Amygdala (tissue), 56 donors: ENCODE measurements around the gene ADM.

ENCODE experiments used
- DNase-seq, 56 donors: peaks; one replicate each; lab custom pipeline; 2025; lab: John Stamatoyannopoulos, UW

ADM gene

GRCh38 chr11:10307400-10308200 lies 2.7 kb downstream of the ADM start:
- peak in 49 of 56 donors; percentile 21 to 86 (median 66) for DNase-seq

DNA sequence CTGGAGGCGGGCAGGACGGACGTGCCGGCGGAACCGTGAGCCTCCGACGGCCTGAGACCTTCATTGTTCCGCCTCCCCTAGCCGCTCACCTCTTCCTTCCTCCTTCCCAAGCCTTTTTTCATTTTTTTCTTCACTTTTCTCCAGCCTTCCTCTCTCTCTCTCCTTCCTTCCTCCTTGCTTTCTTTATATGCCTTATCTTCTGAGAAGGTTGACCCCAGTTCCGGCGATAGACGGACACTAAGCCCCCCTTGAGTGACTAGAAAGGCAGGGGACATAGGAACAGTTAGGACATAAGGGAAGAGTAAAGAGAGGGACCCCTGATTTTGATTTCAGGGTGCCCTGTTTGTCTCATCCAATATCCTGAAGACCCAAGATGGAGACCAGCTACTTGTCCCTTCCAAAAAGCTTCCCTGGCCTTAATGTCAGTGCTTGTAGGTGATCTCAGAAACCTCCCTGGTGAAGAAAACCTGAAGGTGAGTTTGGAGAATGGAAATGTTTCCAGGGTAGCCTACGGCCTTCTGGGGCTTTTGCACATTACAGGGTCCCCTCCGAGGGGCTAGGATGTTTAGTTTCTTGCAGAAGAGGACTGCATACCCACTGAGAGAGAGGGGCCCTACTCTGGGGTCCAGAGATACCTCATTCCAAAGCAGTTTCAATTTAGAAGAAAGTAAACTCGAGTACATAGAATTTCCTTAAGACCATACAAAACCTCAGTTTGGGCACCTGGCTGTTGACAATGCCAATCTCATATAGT lies 3.5 kb downstream of the ADM start:
- DNase-seq, result no peak

DNA sequence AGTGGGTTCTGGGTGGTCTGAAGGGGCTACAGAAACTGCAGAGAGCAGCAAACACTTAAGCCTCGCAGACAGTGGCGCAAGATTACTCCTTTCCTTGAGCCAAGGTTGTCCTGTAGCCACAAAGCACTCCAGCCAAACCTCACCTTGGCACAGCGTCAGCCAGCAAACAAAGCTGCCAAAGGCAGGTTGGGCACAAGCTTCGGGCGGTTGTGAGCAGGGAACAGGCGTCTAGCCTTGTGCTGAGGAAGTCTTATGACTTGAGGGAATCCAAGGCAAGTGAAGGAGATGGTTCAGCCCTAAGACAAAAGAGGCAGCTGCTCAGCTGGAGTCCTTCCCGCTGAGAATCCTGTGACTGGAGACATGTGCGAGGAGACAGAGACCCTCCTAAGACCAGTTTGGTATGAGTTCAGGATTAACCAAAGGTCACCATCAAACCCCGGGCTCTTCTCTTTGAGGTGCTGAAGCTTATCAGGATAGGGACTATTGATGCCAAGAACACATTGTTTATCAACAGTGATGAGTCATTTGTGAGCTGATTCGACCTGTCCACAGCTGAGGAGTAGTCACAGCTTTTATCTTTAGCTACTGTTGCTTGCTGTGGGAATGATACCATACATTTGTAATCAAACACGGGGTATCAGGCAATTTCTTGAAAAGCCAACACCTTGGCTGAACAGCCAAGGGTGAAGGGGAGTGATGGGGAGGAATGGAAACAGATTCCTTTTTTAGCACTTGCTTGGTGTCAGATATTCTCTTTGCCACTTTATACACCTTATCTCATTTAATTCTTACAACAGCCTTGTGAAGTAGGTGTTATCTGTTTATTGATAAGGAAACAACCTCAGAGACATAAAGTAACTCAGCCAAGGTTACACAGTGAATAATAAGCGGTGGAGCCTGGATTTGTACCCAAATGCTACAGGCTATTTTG lies 4.6 kb downstream of the ADM start:
- DNase-seq, result peak in 23 of 56 donors; percentile 22 to 73 (median 41)

DNA sequence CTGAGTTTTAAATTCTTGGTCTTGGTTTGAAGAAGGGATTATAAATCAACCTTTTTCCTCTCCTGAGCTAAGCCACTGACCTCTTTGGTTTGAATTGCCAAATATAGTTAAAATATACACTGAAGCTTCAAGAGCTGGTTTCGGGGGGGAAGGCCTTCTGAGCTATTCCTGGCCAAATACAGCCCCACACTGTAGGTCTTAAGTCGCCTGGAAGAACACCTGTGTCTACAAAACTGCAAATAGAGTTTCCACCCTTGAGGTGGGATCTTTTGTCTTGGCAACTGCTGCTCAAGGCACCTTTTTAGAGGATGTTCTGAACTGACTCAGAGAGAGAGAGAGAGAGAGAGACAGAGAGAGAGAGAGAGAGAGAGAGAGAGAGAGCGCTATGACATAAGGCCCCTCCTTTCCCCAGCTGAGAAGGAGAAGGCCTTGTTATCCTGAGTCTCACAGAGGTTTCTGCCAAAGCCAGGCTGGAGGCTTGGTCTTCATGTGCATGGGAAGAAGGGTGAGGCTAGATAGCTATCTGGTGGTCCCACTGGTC lies 5.5 kb downstream of the ADM start:
- DNase-seq, result no peak

DNA sequence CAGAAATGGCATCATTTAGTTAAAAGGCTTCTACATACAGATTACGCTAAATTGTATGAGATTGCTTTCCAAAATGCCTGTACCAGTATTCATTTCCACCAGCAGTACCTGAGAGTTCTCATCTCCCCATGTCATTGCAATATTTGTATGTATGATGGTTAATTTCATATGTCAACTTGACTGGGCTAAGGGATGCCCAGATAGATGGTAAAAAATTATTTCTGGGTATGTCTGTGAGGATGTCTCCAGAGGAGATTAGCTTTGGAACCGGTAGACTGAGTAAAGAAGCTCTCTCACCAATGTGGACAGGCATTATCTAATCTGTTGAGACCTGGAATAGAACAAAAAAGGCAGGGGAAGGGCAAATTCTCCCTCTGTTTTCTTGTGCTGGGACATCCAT lies 6.9 kb downstream of the ADM start:
- DNase-seq, result no peak

DNA sequence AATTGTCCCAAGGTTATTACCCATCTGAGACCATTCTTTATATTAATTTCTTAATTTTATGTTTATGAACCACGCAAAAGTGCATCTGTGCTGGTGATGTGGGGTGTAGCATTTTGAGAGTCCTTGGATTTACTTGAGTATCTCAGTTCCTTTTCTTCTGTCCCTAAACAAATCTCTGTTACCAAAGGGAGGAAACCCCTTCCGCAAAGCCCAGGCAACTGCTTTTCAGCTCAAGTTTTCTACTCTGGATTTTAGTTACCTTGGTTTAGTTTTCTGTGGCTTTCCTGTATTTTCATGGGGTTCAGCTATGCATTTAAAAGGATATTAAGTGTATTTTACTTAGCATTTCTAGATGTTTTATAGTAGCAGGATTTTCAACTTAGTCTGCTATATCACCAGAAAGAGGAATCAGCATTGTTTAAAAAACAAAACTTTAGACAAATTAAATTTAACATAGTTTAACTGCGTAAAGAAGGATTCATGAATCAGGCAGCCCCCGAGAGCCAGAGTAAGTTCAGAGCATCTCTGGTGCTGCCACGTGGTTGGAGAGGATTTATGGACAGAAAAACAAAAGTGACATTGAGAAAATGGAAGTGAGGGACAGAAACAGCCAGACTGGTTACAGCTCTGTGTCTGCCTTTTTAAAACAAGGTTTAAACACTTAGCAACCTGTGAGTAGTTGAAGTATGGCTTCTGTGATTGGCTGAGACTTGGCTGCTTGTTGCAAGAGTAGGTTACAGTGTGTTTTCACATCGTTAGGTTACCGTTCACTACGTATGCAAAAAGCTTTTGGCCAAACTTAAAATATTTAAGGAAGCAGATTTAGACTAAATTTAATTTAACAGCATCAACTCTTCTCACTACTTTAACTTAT lies 9.6 kb downstream of the ADM start:
- peak in 1 of 56 donors; percentile 34 for DNase-seq

- no peak for DNase-seq
Measured at GRCh38 chr11:10315083-10315482, 10.2 kb downstream of the ADM start.

DNA sequence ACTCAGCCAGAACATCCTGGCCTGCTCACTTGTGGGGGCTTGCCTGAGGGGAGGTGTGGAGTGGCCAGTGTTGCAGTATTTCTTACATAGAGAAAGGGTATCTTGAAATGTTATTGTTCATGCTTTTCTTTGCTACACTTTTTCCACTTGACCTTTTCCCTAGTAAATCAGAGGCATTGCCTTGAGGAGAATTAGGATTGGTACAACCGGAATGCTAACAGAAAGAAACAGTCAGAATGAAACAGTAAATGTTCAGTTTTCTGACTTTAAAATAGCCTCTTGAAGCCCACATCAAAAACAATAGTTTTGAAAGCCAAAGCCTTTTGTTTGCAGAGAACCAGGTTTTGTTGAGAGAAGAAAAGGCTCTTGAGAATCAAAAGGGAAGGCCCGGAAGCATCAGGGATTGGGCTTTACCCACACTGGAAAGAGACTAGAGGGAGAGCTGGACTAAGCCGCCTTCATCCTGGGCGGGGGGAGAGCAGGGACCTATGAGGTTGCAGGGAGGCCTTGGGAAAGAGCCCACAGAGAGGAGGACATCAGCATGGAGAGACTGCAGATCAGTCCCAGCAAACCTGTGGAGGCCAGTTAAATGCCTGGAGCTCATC lies 12.4 kb downstream of the ADM start:
- peak in 3 of 56 donors; percentile 12 to 37 (median 14) for DNase-seq

GRCh38 chr11:10317776-10318526 lies 13.1 kb downstream of the ADM start:
- no peak for DNase-seq

DNA sequence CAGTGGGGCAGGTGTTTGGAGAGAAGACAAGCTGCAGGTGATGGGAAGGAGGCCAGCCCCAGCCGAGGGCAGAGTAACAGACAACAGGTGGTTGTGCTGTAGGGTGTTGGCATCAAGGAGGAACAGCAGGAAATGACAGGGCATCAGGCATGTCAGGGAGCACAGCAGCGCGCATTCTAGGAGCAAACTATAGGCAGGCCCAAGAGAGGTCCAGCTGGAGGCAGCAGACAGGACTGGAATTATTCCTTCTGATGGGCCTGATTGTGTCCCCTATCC lies 13.6 kb downstream of the ADM start:
- no peak for DNase-seq

DNA sequence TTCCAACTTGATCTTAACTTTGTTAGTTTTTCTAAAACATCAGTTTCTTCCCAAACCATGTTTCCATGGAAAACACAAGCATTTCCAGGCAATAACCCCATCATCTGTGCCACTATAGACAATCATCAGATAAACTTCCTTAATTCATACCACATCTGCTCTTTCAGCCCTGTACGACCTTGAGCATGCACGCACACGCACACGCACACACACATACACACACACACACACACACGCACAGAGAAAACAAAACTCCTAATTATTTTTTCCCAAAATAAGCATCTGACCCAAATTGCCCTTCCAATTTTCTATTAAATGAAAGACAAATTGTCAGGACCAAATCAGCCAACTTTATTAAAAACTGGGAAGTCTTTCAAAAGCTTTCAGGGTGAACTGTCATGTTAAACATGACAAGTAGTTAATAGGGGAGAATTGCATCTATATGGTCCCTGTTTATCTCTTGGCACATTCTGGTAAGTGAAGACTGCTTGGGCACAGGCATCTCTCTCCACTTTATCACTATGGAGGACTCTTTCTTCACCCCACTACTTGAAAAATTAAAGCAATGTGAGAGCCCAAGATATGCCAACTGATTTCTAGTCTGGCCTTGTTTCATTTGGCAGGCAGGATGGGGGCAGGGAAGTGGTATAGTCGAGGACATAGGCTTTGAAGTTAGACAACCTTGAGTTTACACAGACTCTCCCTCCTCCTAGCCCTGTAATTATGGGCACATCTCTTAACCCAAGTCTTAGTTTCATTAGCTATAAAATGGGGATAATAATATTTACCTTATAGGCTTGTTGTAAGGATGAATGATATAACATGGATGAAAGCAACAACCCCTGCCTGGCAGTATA lies 15.1 kb downstream of the ADM start:
- no peak for DNase-seq

- DNase-seq, result no peak
Measured at GRCh38 chr11:10320736-10321465, 16.0 kb downstream of the ADM start.

DNA sequence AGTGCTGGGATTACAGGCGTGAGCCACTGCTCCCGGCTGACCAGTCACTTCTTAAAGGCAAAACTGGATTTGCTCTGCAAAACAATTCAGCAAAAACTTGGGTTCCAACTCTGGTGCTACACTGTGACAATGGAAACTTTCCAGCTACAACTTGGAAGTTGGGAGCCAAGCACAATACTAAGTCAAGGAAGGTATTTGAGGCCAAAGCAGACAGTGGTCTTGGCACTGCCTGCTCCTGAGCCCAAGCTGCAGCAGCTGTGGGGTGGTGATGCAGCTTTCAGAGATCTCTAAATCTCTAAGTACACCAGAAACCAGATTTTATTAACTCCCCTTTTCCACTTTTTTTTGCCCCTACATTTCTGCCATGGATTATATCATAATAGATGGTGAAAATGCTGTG lies 17.5 kb downstream of the ADM start:
- no peak for DNase-seq

- peak in 1 of 56 donors; percentile 21 for DNase-seq
Measured at GRCh38 chr11:10322830-10323792, 18.2 kb downstream of the ADM start.

- no peak for DNase-seq
Measured at GRCh38 chr11:10323793-10324170, 18.9 kb downstream of the ADM start.

- no peak for DNase-seq
Measured at GRCh38 chr11:10324474-10324873, 19.6 kb downstream of the ADM start.
